Fibroblast of lung (primary cell): ENCODE measurements around the gene DLGAP1. TPM values are rescaled to one million over a fixed set of nuclear protein-coding genes. Genes with fewer than 3 reads are reported as not detected.

Experiments used
- DNase-seq, 2 donors: peaks; one replicate each; pipeline versions ENCODE4 v3.0.0 to v3.0.0-alpha.2; 2010; ENCODE audit warnings: low read depth in 2 of 2
- H2AFZ ChIP-seq: 2 replicates; pipeline ENCODE4 v1.5.1; 2012; ENCODE audit warnings: low read length, control low read depth, inconsistent platforms
- H3K27ac ChIP-seq: 2 replicates; pipeline ENCODE4 v1.5.1; 2011; ENCODE audit warnings: low read length, control low read depth; ENCODE audit not compliant: insufficient read depth
- H3K27me3 ChIP-seq: 2 replicates; pipeline ENCODE4 v1.5.1; 2011; ENCODE audit warnings: mild to moderate bottlenecking, low read length; ENCODE audit not compliant: control insufficient read depth, insufficient read depth
- H3K36me3 ChIP-seq: 2 replicates; pipeline ENCODE4 v1.5.1; 2011; ENCODE audit warnings: low read length; ENCODE audit not compliant: control insufficient read depth, insufficient read depth
- H3K4me1 ChIP-seq: 2 replicates; pipeline ENCODE4 v1.5.1; 2011; ENCODE audit warnings: low read length; ENCODE audit not compliant: control insufficient read depth, insufficient read depth; ENCODE audit errors: extremely low read depth
- H3K4me2 ChIP-seq: 2 replicates; pipeline ENCODE4 v1.5.1; 2011; ENCODE audit warnings: low read length, control low read depth; ENCODE audit not compliant: insufficient read depth; ENCODE audit errors: extremely low read depth
- H3K4me3 ChIP-seq, 4 experiments: fragments of 200-600 bp in 1 of 4; sonication (generic) in 1 of 4; replicated peaks in 1 of 4; 2 replicates each; pipeline ENCODE4 v1.5.1; 2011 to 2016; ENCODE audit warnings: low read length in 4 of 4, low read depth in 3 of 4, mild to moderate bottlenecking in 3 of 4, control low read depth in 2 of 4, inconsistent platforms in 1 of 4, mixed read lengths in 1 of 4; ENCODE audit not compliant: insufficient read depth in 1 of 4; ENCODE audit errors: control extremely low read depth in 1 of 4
- H3K79me2 ChIP-seq: 2 replicates; pipeline ENCODE4 v1.5.1; 2012; ENCODE audit warnings: mild to moderate bottlenecking, low read length, inconsistent platforms; ENCODE audit not compliant: control insufficient read depth, insufficient read depth
- H3K9ac ChIP-seq: 2 replicates; pipeline ENCODE4 v1.5.1; 2011; ENCODE audit warnings: mild to moderate bottlenecking, low read length, control low read depth; ENCODE audit not compliant: insufficient read depth
- H3K9me3 ChIP-seq: 2 replicates; pipeline ENCODE4 v1.5.1; 2012; ENCODE audit warnings: low read depth, low read length; ENCODE audit not compliant: control insufficient read depth, insufficient read depth
- H4K20me1 ChIP-seq: 2 replicates; pipeline ENCODE4 v1.5.1; 2011; ENCODE audit warnings: low read length; ENCODE audit not compliant: control insufficient read depth, insufficient read depth; ENCODE audit errors: extremely low read depth
- CTCF ChIP-seq, 2 donors: IDR thresholded peaks in 1 of 2; conservative IDR thresholded peaks in 1 of 2; 1 replicate in 1 of 2; 2 replicates in 1 of 2; pipeline ENCODE4 v1.5.1; 2011 to 2012; ENCODE audit warnings: low read length in 2 of 2, control low read depth in 1 of 2, inconsistent platforms in 1 of 2, low read depth in 1 of 2, mild to moderate bottlenecking in 1 of 2
- EZH2 ChIP-seq: IDR thresholded peaks from 2 replicates; pipeline ENCODE4 v1.5.1; 2012; ENCODE audit warnings: low read length, control low read depth, mild to moderate bottlenecking; ENCODE audit errors: missing control alignments
- polyA plus RNA-seq, 2 donors: library from polyadenylated mRNA; depleted of rRNA in 1 of 2; stranded (reverse) in 1 of 2; unstranded in 1 of 2; fragments of >200 nt; gene quantifications; 2 replicates each; pipeline ENCODE4 v1.2.1, GENCODE V29; 2011 to 2012; ENCODE audit warnings: missing spikeins in 1 of 2
- total RNA-seq: library from RNA; depleted of rRNA; stranded (reverse); fragments of >200 nt; gene quantifications from 2 replicates; pipeline ENCODE4 v1.2.1, GENCODE V29; 2014

DLGAP1 gene
- total and polyA plus RNA-seq, 2 donors (not counting 1 experiment from before 2014, with no cell fraction given) = 0.16 to 0.17 TPM

- Histone ChIP-seq H3K79me2 (no peaks in the 10 kb centered on the region), H3K9me3 (no peaks in the 10 kb centered on the region), H3K4me3 (no peak overlapping the region), H3K9ac (no peak overlapping the region), H4K20me1 (no peaks in the 10 kb centered on the region), H3K4me2 (no peak overlapping the region), H2AFZ (no peak overlapping the region), H3K4me1 (no peaks in the 10 kb centered on the region), H3K27ac (no peak overlapping the region), H3K27me3 (no peaks in the 10 kb centered on the region), H3K36me3 (no peaks in the 10 kb centered on the region)
- DNase-seq = no peak
- TF ChIP-seq EZH2 (no peak), CTCF (conservative IDR thresholded peaks at IDR 0.05 in 1 of 2, IDR thresholded peaks at IDR 0.05 in 1 of 2; ENCODE audit: low read depth in 1 of 2, low read length in 2 of 2) (no peak)
Observed at GRCh38 chr18:3669376-3669775, 785.7 kb downstream of the DLGAP1 start.

- Histone ChIP-seq H4K20me1 (no peaks in the 10 kb centered on the region), H3K4me3 (no peak overlapping the region), H3K9ac (no peak overlapping the region), H3K27ac (no peak overlapping the region), H3K9me3 (no peaks in the 10 kb centered on the region), H2AFZ (no peak overlapping the region), H3K36me3 (no peaks in the 10 kb centered on the region), H3K79me2 (no peaks in the 10 kb centered on the region), H3K4me2 (no peak overlapping the region), H3K4me1 (no peaks in the 10 kb centered on the region), H3K27me3 (no peaks in the 10 kb centered on the region)
- TF ChIP-seq CTCF (conservative IDR thresholded peaks at IDR 0.05 in 1 of 2, IDR thresholded peaks at IDR 0.05 in 1 of 2; ENCODE audit: low read depth in 1 of 2, low read length in 2 of 2) = no peak
- TF ChIP-seq EZH2 = no peak
- DNase-seq = no peak
Observed at GRCh38 chr18:3667255-3668137, 787.6 kb downstream of the DLGAP1 start.

GRCh38 chr18:3666526-3667254, 788.4 kb downstream of the DLGAP1 start:
- Histone ChIP-seq H3K9ac (no peak overlapping the region), H3K79me2 (no peaks in the 10 kb centered on the region), H3K36me3 (no peaks in the 10 kb centered on the region), H3K27me3 (no peaks in the 10 kb centered on the region), H3K9me3 (no peaks in the 10 kb centered on the region), H3K4me3 (no peak overlapping the region), H3K4me2 (no peak overlapping the region), H2AFZ (no peak overlapping the region), H3K27ac (no peak overlapping the region), H3K4me1 (no peaks in the 10 kb centered on the region), H4K20me1 (no peaks in the 10 kb centered on the region)
- TF ChIP-seq EZH2 (no peak), CTCF (conservative IDR thresholded peaks at IDR 0.05 in 1 of 2, IDR thresholded peaks at IDR 0.05 in 1 of 2; ENCODE audit: low read depth in 1 of 2, low read length in 2 of 2) (no peak)
- no peak for DNase-seq
